GM19455 (cell line): Measurements from ENCODE around the gene SYNPR.

Experiments
- ATAC-seq: cut with Tn5 transposase; IDR thresholded peaks from one replicate; pipeline ENCODE4 v1.9.1; 2021; ENCODE audit not compliant: unreplicated experiment

The SYNPR gene

GRCh38 chr3:63370094-63370493, 92.0 kb downstream of the SYNPR start:
- ATAC-seq = no peak

GRCh38 chr3:63383040-63383439, 104.9 kb downstream of the SYNPR start:
- no peak for ATAC-seq

GRCh38 chr3:63384382-63384781, 106.3 kb downstream of the SYNPR start:
- ATAC-seq = no peak

GRCh38 chr3:63385629-63386028, 107.5 kb downstream of the SYNPR start:
- no peak for ATAC-seq

GRCh38 chr3:63386568-63386967, 108.5 kb downstream of the SYNPR start:
- no peak for ATAC-seq

- ATAC-seq = no peak
These were observed 109.5 kb downstream of the SYNPR start for GRCh38 chr3:63387568-63387967.

- ATAC-seq = no peak
These were observed 112.7 kb downstream of the SYNPR start for GRCh38 chr3:63390710-63391230.

- no peak for ATAC-seq
These were observed 117.9 kb downstream of the SYNPR start for GRCh38 chr3:63395960-63396359.

GRCh38 chr3:63400246-63400860, 122.2 kb downstream of the SYNPR start:
- ATAC-seq = no peak

GRCh38 chr3:63405882-63406281, 127.8 kb downstream of the SYNPR start:
- no peak for ATAC-seq

GRCh38 chr3:63413523-63413922, 135.4 kb downstream of the SYNPR start:
- ATAC-seq = no peak

GRCh38 chr3:63414607-63415006, 136.5 kb downstream of the SYNPR start:
- ATAC-seq = no peak

GRCh38 chr3:63429905-63430304, 151.8 kb downstream of the SYNPR start:
- no peak for ATAC-seq

GRCh38 chr3:63430875-63431274, 152.8 kb downstream of the SYNPR start:
- no peak for ATAC-seq

- no peak for ATAC-seq
These were observed 159.8 kb downstream of the SYNPR start for GRCh38 chr3:63437858-63438257.

GRCh38 chr3:63438826-63439371, 160.8 kb downstream of the SYNPR start:
- no peak for ATAC-seq

GRCh38 chr3:63441262-63441661, 163.2 kb downstream of the SYNPR start:
- no peak for ATAC-seq

GRCh38 chr3:63442918-63443317, 164.8 kb downstream of the SYNPR start:
- ATAC-seq = no peak

GRCh38 chr3:63450023-63450422, 171.9 kb downstream of the SYNPR start:
- no peak for ATAC-seq

GRCh38 chr3:63450634-63451363, 172.7 kb downstream of the SYNPR start:
- ATAC-seq = no peak

- no peak for ATAC-seq
These were observed 178.8 kb downstream of the SYNPR start for GRCh38 chr3:63456901-63457300.

GRCh38 chr3:63458405-63458804, 180.3 kb downstream of the SYNPR start:
- ATAC-seq = no peak
